Heart right ventricle (tissue), 16 donors: ENCODE data around the gene ACVR1. TPM values are rescaled to one million over a fixed set of nuclear protein-coding genes. Genes with fewer than 3 reads are reported as not detected.

ENCODE experiments used
- ATAC-seq, 8 donors: fragments of 200-7000 bp; cut with Tn5 transposase; one replicate each; pipeline ENCODE4 v1.9.1; 2020; ENCODE audit warnings: mild to moderate bottlenecking in 8 of 8, moderate library complexity in 8 of 8, moderate number of reproducible peaks in 1 of 8
- DNase-seq, 2 donors: peaks; one replicate each; pipeline ENCODE4 v3.0.0-alpha.2; 2020
- H3K27ac ChIP-seq, 10 donors: fragments of 200-600 bp; sonication (generic) in 2 of 10; one replicate each; pipeline versions ENCODE4 v1.5.0 to v1.8.0; 2020 to 2022; ENCODE audit warnings: mild to moderate bottlenecking in 3 of 10
- H3K27me3 ChIP-seq, 7 donors: fragments of 200-600 bp; one replicate each; pipeline ENCODE4 v1.8.0; 2021 to 2022; ENCODE audit warnings: mild to moderate bottlenecking in 2 of 7
- H3K36me3 ChIP-seq, 9 donors: fragments of 200-600 bp; sonication (generic) in 1 of 9; one replicate each; pipeline versions ENCODE4 v1.5.0 to v1.8.0; 2020 to 2022; ENCODE audit warnings: mild to moderate bottlenecking in 2 of 9
- H3K4me1 ChIP-seq, 9 donors: fragments of 200-600 bp; sonication (generic) in 1 of 9; one replicate each; pipeline versions ENCODE4 v1.5.0 to v1.8.0; 2020 to 2022; ENCODE audit warnings: mild to moderate bottlenecking in 4 of 9
- H3K4me3 ChIP-seq, 10 donors: fragments of 200-600 bp; sonication (generic) in 2 of 10; one replicate each; pipeline versions ENCODE4 v1.5.0 to v1.8.0; 2020 to 2022; ENCODE audit warnings: mild to moderate bottlenecking in 7 of 10, moderate library complexity in 2 of 10
- H3K9me3 ChIP-seq, 11 donors: fragments of 200-600 bp in 10 of 11; sonication (generic) in 2 of 11; one replicate each; pipeline versions ENCODE4 v1.5.0 to v1.8.0; 2013 to 2022; ENCODE audit warnings: mild to moderate bottlenecking in 2 of 11, control low read depth in 1 of 11, moderate library complexity in 1 of 11
- CTCF ChIP-seq, 9 donors: fragments of 200-600 bp; sonication (generic) in 2 of 9; IDR thresholded peaks; one replicate each; pipeline versions ENCODE4 v1.5.0 to v1.8.0; 2021 to 2022; ENCODE audit warnings: antibody characterized with exemption in 9 of 9, mild to moderate bottlenecking in 5 of 9, moderate library complexity in 1 of 9
- WGBS, 2 donors: extraction: QIAGEN DNeasy Blood & Tissue Kit; methylation state at CpG; one replicate each; pipeline ENCODE4 v1.1.7; 2013; ENCODE audit warnings: inconsistent platforms in 1 of 2; 5-methylcytosine and 5-hydroxymethylcytosine counted together
- intact Hi-C, 10 donors: fragments of 100-400 bp; cut with DNase I; formaldehyde crosslinking; loops; one replicate each; pipeline versions ENCODE4 v1.11.1 to v1.14.2; 2022
- polyA plus RNA-seq, 2 donors: library from polyadenylated mRNA; stranded (reverse); fragments of 200-250 nt; gene quantifications; one replicate each; pipeline ENCODE4 v1.2.3, GENCODE V29; 2013
- total RNA-seq, 10 donors: library from RNA; stranded (reverse); fragmentation: NEBNext Ultra II Directional in 3 of 10; extraction: Animal tissue kit (Norgen Biotek cat#: 25700) in 3 of 10; gene quantifications; one replicate each; pipeline versions ENCODE4 v1.2.1 to v1.2.4, GENCODE V29; 2021 to 2023
- donor health status: Arrhythmogenic right ventricular cardiomyopathy.
- donor health status: ischemic (EF 13 %, LVEDD 7.1; RV severe dilation, severe dysfunction).
- donor health status: healthy with polysubstance abuse.
- donor health status: DM: no; HTN: yes; CAD: no.
- donor health status: DM: no; HTN: no; CAD: no.
- donor health status: ischemic (EF 25% LVEDD 6.9; RV normal size, moderate dysfunction).
- donor health status: ischemic (EF 25% LVEDD 5.7; RV mildly dilated, moderate dysfunction).
- donor health status: healthy.
- donor health status: DM: yes; HTN: yes; CAD: no.
- donor health status: Ischemic cardiomyopathy.
- donor health status: ischemic (EF 35%, LVEDD 5.7; RV mildly dilated, moderate dysfunction).
- donor health status: nonischemic (EF 11% LVEDD 7.7; RV severe dilation, severe dysfunction).
- donor health status: DM: yes; HTN: yes; CAD: no.
- donor health status: PGD.
- donor health status: ischemic (EF 29% LVEDD 5.4; RV normal size, mild dysfunction).
- donor health status: nonischemic (EF 23%, LVEDD 6.1; RV moderate dilation, normal function).

ACVR1 gene
- total and polyA plus RNA-seq, 12 donors: 4.2 to 32.7 (median 22.2) TPM

GRCh38 chr2:157787364-157787938 lies 88.7 kb downstream of the ACVR1 start:
- H3K4me3 ChIP-seq: no peak overlapping the region
- TF ChIP-seq CTCF (IDR thresholded peaks at IDR 0.05): no peak
- peaks cover 7 to 87% (median 72%) of the 10 kb centered on the region in 9 donors for H3K4me1 ChIP-seq
- no peaks in the 10 kb centered on the region for H3K27me3 ChIP-seq
- H3K9me3 ChIP-seq: no peaks in the 10 kb centered on the region
- intact Hi-C loops: loop anchor here in 4 of 10 donors (5.0 kb wide), 3 partner anchors 50 to 90 kb away; partner anchors contain the start of gene ACVR1 (in 2 of the 4)
- no peaks in the 10 kb centered on the region for H3K36me3 ChIP-seq
- H3K27ac ChIP-seq: peak overlapping the region in 1 of 10 donors; percentile 11
- DNase-seq: no peak
- ATAC-seq: no peak
- 72 to 74% methylated on average over 7 of the region's 7 CpGs for WGBS, 2 donors

GRCh38 chr2:157786663-157787363 lies 89.3 kb downstream of the ACVR1 start:
- Histone ChIP-seq H3K4me3 (no peak overlapping the region), H3K36me3 (no peaks in the 10 kb centered on the region), H3K9me3 (no peaks in the 10 kb centered on the region), H3K27ac (peak overlapping the region in 1 of 10 donors; percentile 11), H3K4me1 (peaks cover 10 to 90% (median 79%) of the 10 kb centered on the region in 9 donors), H3K27me3 (no peaks in the 10 kb centered on the region)
- intact Hi-C loops: loop anchor here in 4 of 10 donors (5.0 kb wide), 3 partner anchors 50 to 90 kb away; partner anchors contain the start of gene ACVR1 (in 2 of the 4)
- DNase-seq: no peak
- 60 to 75% methylated on average over 5 of the region's 5 CpGs for WGBS, 2 donors
- ATAC-seq: no peak
- no peak for TF ChIP-seq CTCF (IDR thresholded peaks at IDR 0.05)

DNA sequence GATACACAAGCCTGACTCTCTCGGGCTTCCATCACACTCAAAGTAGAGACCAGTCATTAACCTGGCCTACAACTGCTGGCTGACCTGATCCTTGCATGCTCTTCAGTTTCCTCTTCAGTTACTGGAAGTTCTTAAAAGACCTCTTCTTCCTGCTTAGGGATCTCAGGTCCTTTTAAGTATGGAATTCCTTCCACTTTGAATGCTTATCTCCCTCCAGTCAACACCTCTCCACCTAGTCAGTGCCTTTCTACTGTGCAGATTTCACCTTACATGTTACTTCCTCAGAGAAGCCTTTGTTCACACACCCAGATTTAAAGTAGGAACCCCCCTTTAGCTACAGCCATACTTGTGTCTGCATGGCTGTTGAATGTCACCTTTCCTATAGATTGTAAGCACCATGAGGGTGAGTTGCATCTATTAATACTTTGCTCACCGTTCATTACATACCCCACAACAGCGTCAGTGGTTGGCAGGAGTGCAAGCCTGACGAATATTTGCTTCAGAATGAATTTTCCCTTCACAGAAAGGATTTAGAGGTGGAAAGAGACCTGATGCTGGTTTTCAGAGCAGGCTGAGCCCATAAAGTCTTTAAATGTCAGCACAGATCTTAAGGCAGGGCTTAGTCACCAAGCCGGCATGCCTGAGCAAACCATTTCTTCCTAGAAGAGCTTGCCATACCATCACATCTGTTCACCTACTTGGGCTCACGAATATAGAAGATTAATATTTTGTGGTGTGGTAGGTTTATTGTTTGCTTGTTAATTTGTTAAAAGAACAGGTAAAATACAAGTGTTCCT lies 90.1 kb downstream of the ACVR1 start:
- Histone ChIP-seq H3K27ac (no peak overlapping the region), H3K4me1 (peaks cover 12 to 97% (median 86%) of the 10 kb centered on the region in 9 donors), H3K4me3 (no peak overlapping the region), H3K36me3 (no peaks in the 10 kb centered on the region), H3K9me3 (no peaks in the 10 kb centered on the region), H3K27me3 (no peaks in the 10 kb centered on the region)
- ATAC-seq (no peak), DNase-seq (no peak)
- WGBS, 2 donors: 81 to 85% methylated on average over 6 of the region's 6 CpGs
- intact Hi-C loops: loop anchor here in 4 of 10 donors (5.0 kb wide), 3 partner anchors 51 to 91 kb away; partner anchors contain the start of gene ACVR1 (in 2 of the 4)
- no peak for TF ChIP-seq CTCF (IDR thresholded peaks at IDR 0.05)

- ATAC-seq (no peak), DNase-seq (no peak)
- H3K4me1 ChIP-seq: peaks cover 12 to 91% (median 81%) of the 10 kb centered on the region in 9 donors
- H3K27me3 ChIP-seq: no peaks in the 10 kb centered on the region
- intact Hi-C loops: loop anchor here in 4 of 10 donors (5.0 kb wide), 3 partner anchors 52 to 92 kb away; partner anchors contain the start of gene ACVR1 (in 2 of the 4)
- H3K27ac ChIP-seq: peak overlapping the region in 4 of 10 donors; percentile 57 to 68 (median 65)
- no peak overlapping the region for H3K4me3 ChIP-seq
- 14 to 21% methylated on average over 3 of the region's 3 CpGs for WGBS, 2 donors
- peaks cover 0 to 2% (median 0%) of the 10 kb centered on the region in 9 donors for H3K36me3 ChIP-seq
- H3K9me3 ChIP-seq: no peaks in the 10 kb centered on the region
- no peak for TF ChIP-seq CTCF (IDR thresholded peaks at IDR 0.05)
These were observed 90.9 kb downstream of the ACVR1 start for GRCh38 chr2:157785200-157785599.
